Stimulated activated naive CD8-positive, alpha-beta T cell treated with anti-CD3 and anti-CD28 coated beads, Interleukin-15, Interleukin-2, amounts not matched to agents 100 U/mL and 50 U/mL, for 24 hours (primary cell): ENCODE measurements around the gene USP26.
"Not testable (repeated sequence)": the region's sequence is repeated elsewhere in the genome, so short reads cannot be mapped to it uniquely, and the experiment has no call there.

Experiments used
- ATAC-seq: fragments of 150-1000 bp; cut with Tn5 transposase; one replicate; pipeline ENCODE4 v1.10.0; 2021
- DNase-seq: peaks from one replicate; pipeline ENCODE4 v3.0.0; 2021

Gene USP26

GRCh38 chrX:133033010-133033409 is 63.9 kb downstream of the USP26 start:
- ATAC-seq = no peak
- no peak for DNase-seq

GRCh38 chrX:133018229-133018628 is 78.7 kb downstream of the USP26 start:
- ATAC-seq (no peak), DNase-seq (no peak)

GRCh38 chrX:133007458-133007857 is 89.5 kb downstream of the USP26 start:
- no peak for DNase-seq
- no peak for ATAC-seq

- DNase-seq (no peak), ATAC-seq (no peak)
Measured at GRCh38 chrX:133005616-133006015, 91.3 kb downstream of the USP26 start.

GRCh38 chrX:133005042-133005441 is 91.9 kb downstream of the USP26 start:
- DNase-seq (no peak), ATAC-seq (no peak)

GRCh38 chrX:132999209-132999608 is 97.7 kb downstream of the USP26 start:
- ATAC-seq (no peak), DNase-seq (no peak)

GRCh38 chrX:132990835-132991234 is 106.1 kb downstream of the USP26 start:
- ATAC-seq (no peak), DNase-seq (no peak)

- DNase-seq = no peak
- no peak for ATAC-seq
Measured at GRCh38 chrX:132986556-132986955, 110.4 kb downstream of the USP26 start.

GRCh38 chrX:132984058-132984650 is 112.8 kb downstream of the USP26 start:
- ATAC-seq (no peak), DNase-seq (no peak)

- DNase-seq (no peak), ATAC-seq (no peak)
Measured at GRCh38 chrX:132983496-132983895, 113.4 kb downstream of the USP26 start.

GRCh38 chrX:132980035-132980434 is 116.9 kb downstream of the USP26 start:
- DNase-seq, ATAC-seq: not testable (repeated sequence)
